K562 (cell line): ENCODE data around the gene SUPT5H. TPM values are rescaled to one million over a fixed set of nuclear protein-coding genes. Genes with fewer than 3 reads are reported as not detected.
A peak's percentile ranks its signal among the peaks of the same experiment; 100 is the strongest.

Experiments used
- ARNT ChIP-seq, 2 experiments: fragments of 450-650 bp; IDR thresholded peaks; 2 replicates each; pipeline ENCODE4 v1.6.1; 2016; ENCODE audit warnings: mild to moderate bottlenecking in 1 of 2
- BCLAF1 ChIP-seq, 2 experiments: fragments of 450-650 bp in 1 of 2; IDR thresholded peaks; 2 replicates each; pipeline ENCODE4 v1.6.1; 2011 to 2017; ENCODE audit warnings: low read depth in 2 of 2, antibody characterized with exemption in 1 of 2, borderline replicate concordance in 1 of 2, low read length in 1 of 2, mild to moderate bottlenecking in 1 of 2, mixed read lengths in 1 of 2; ENCODE audit not compliant: control insufficient read depth in 1 of 2
- CBFA2T2 ChIP-seq: fragments of 450-650 bp; conservative IDR thresholded peaks from 2 replicates; pipeline ENCODE4 v1.6.1; 2017; ENCODE audit warnings: mild to moderate bottlenecking
- CEBPG ChIP-seq, 3 experiments: fragments of 200-800 bp in 1 of 3; sonication (Bioruptor generic) in 1 of 3; sonication (generic) in 1 of 3; formaldehyde crosslinking in 1 of 3; IDR thresholded peaks in 2 of 3; conservative IDR thresholded peaks in 1 of 3; 2 replicates each; pipeline versions ENCODE4 v1.6.1 to v1.8.0; 2016 to 2022; ENCODE audit warnings: missing compliant biosample characterization in 2 of 3, missing genetic modification characterization in 2 of 3, mild to moderate bottlenecking in 1 of 3, missing genetic modification reagents in 1 of 3
- EP400 ChIP-seq: fragments of 450-650 bp; IDR thresholded peaks from 2 replicates; pipeline ENCODE4 v1.6.1; 2017; ENCODE audit warnings: antibody characterized with exemption, mild to moderate bottlenecking, moderate library complexity
- HDAC2 ChIP-seq: fragments of 450-650 bp; IDR thresholded peaks from 2 replicates; pipeline ENCODE4 v1.6.1; 2016; ENCODE audit warnings: mild to moderate bottlenecking
- HMBOX1 ChIP-seq: sonication (generic); IDR thresholded peaks from 2 replicates; pipeline ENCODE4 v1.6.1; 2016
- KAT2B ChIP-seq: IDR thresholded peaks from one replicate; pipeline ENCODE4 v1.6.1; 2012; ENCODE audit warnings: low read depth, mild to moderate bottlenecking, control low read depth, inconsistent platforms, low read length, moderate library complexity
- MCM3 ChIP-seq: fragments of 450-650 bp; IDR thresholded peaks from 2 replicates; pipeline ENCODE4 v1.6.1; 2016
- NFE2 ChIP-seq: IDR thresholded peaks from 2 replicates; pipeline ENCODE4 v1.6.1; 2014; ENCODE audit warnings: antibody characterized with exemption, low read depth
- PRDM10 ChIP-seq: fragments of 450-650 bp; IDR thresholded peaks from 2 replicates; pipeline ENCODE4 v1.6.1; 2018; ENCODE audit not compliant: partially characterized antibody
- PTRF ChIP-seq: fragments of 450-650 bp; IDR thresholded peaks from 2 replicates; pipeline ENCODE4 v1.6.1; 2016; ENCODE audit warnings: mild to moderate bottlenecking, missing genetic modification characterization, missing compliant biosample characterization
- RBBP5 ChIP-seq: fragments of 200-600 bp; sonication (generic); IDR thresholded peaks from 2 replicates; pipeline ENCODE4 v1.6.1; 2012; ENCODE audit warnings: borderline replicate concordance, mild to moderate bottlenecking, low read length, control low read depth, inconsistent platforms; ENCODE audit not compliant: insufficient read depth, poor library complexity, severe bottlenecking
- RBM17 ChIP-seq: fragments of 200-400 bp; formaldehyde crosslinking; IDR thresholded peaks from 2 replicates; pipeline ENCODE4 v1.6.1; 2017; ENCODE audit warnings: low read depth, mild to moderate bottlenecking, low read length, borderline replicate concordance
- SIX5 ChIP-seq, 2 experiments: IDR thresholded peaks; 2 replicates each; pipeline ENCODE4 v1.6.1; 2011; ENCODE audit warnings: low read length in 2 of 2, borderline replicate concordance in 1 of 2, low read depth in 1 of 2, mild to moderate bottlenecking in 1 of 2, moderate library complexity in 1 of 2; ENCODE audit not compliant: insufficient read depth in 1 of 2
- SRSF1 ChIP-seq: fragments of 200-400 bp; formaldehyde crosslinking; IDR thresholded peaks from 2 replicates; pipeline ENCODE4 v1.6.1; 2017; ENCODE audit warnings: mild to moderate bottlenecking, low read depth, low read length, moderate library complexity
- TCFL5 ChIP-seq: fragments of 250-450 bp; sonication (Bioruptor Pico); conservative IDR thresholded peaks from 2 replicates; pipeline ENCODE4 v1.6.1; 2021; ENCODE audit warnings: mild to moderate bottlenecking, moderate library complexity, matching md5 sums
- USF2 ChIP-seq: sonication (generic); formaldehyde crosslinking; IDR thresholded peaks from 2 replicates; pipeline ENCODE4 v1.5.0; 2020; ENCODE audit warnings: missing genetic modification reagents
- ZNF121 ChIP-seq: sonication (generic); formaldehyde crosslinking; conservative IDR thresholded peaks from 2 replicates; pipeline ENCODE4 v1.8.0; 2022; ENCODE audit warnings: missing genetic modification reagents
- polyA plus RNA-seq, 8 experiments: library from polyadenylated mRNA; depleted of rRNA in 4 of 8; stranded (reverse) in 5 of 8; unstranded in 3 of 8; fragments of >200 nt; fragmentation: Nextera tagmentation in 2 of 8; fragmentation: Illumina TruSeq in 1 of 8; extraction: Ambion mirVana in 2 of 8; extraction: Trizol in 1 of 8; gene quantifications; 2 replicates each; pipeline versions ENCODE4 v1.2.1 to v1.2.3, GENCODE V29; 2011 to 2014; ENCODE audit warnings: inconsistent platforms in 1 of 8, missing spikeins in 1 of 8
- total RNA-seq, 7 experiments: library from RNA; depleted of rRNA in 6 of 7; stranded (reverse); fragments of >200 nt in 6 of 7; fragmentation: Illumina TruSeq in 2 of 7; extraction: Trizol in 2 of 7; gene quantifications; 2 replicates each; pipeline versions ENCODE4 v1.2.1 to v1.2.3, GENCODE V29; 2011 to 2021; ENCODE audit warnings: low replicate concordance in 1 of 7

The SUPT5H gene
- total and polyA plus RNA-seq, 9 of the 15 experiments (the other 6 are each of a cell fraction or from before 2014, with no cell fraction given) = 13.3 to 85.9 (median 35.9) TPM

- no peak for TF ChIP-seq BCLAF1 (IDR thresholded peaks at IDR 0.05; ENCODE audit: borderline replicate concordance in 1 of 2, control insufficient read depth in 1 of 2, low read depth in 2 of 2, low read length in 1 of 2)
- no peak for TF ChIP-seq RBM17
- no peak for TF ChIP-seq MCM3
- TF ChIP-seq RBBP5 = peak; percentile 12
- no peak for TF ChIP-seq TCFL5
- no peak for TF ChIP-seq CBFA2T2
- no peak for TF ChIP-seq HMBOX1
- no peak for TF ChIP-seq PTRF (tag)
- TF ChIP-seq CEBPG (CRISPR knock-in tag; IDR thresholded peaks at IDR 0.05) = no peak
- 0 out of 4 replicates have a peak, but pooled peaks of 1 of the 2 experiments have one; percentile 19 for TF ChIP-seq CEBPG (tag; conservative IDR thresholded peaks at IDR 0.05 in 1 of 2, IDR thresholded peaks at IDR 0.05 in 1 of 2)
- no peak for TF ChIP-seq ZNF121
- no peak for TF ChIP-seq USF2 (CRISPR knock-in tag)
- no peak for TF ChIP-seq KAT2B
- TF ChIP-seq EP400 = no peak
- TF ChIP-seq NFE2 = no peak
- no peak for TF ChIP-seq ARNT (IDR thresholded peaks at IDR 0.05)
- no peak for TF ChIP-seq SRSF1
- TF ChIP-seq SIX5 (IDR thresholded peaks at IDR 0.05; ENCODE audit: borderline replicate concordance in 1 of 2, insufficient read depth in 1 of 2, low read depth in 1 of 2, low read length in 2 of 2) = 0 out of 4 replicates have a peak, but pooled peaks of 1 of the 2 experiments have one; percentile 6
- TF ChIP-seq PRDM10 = peak; percentile 4
- 0 out of 2 replicates have a peak, but pooled peaks have one; percentile 6 for TF ChIP-seq HDAC2
Observed at GRCh38 chr19:39407410-39407659, 38.0 kb upstream of the SUPT5H start (continued).
